IPS-NIHi11 (cell line): ENCODE data around the gene RANGRF.
A peak's percentile ranks its signal among the peaks of the same experiment; 100 is the strongest.
"Not testable (repeated sequence)": the region's sequence is repeated elsewhere in the genome, so short reads cannot be mapped to it uniquely, and the experiment has no call there.

Source experiments
- DNase-seq: peaks from one replicate; pipeline ENCODE4 v3.0.0; 2012; ENCODE audit warnings: mixed read lengths, low spot score

The RANGRF gene, protein sequence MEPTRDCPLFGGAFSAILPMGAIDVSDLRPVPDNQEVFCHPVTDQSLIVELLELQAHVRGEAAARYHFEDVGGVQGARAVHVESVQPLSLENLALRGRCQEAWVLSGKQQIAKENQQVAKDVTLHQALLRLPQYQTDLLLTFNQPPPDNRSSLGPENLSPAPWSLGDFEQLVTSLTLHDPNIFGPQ

GRCh38 chr17:8288336-8289102 is at the start of gene RANGRF:
Gene RANGRF (plus strand): TSS chr17:8288670. CDS start chr17:8288789, 119 bp downstream.
- DNase-seq, result peak; percentile 97

DNA sequence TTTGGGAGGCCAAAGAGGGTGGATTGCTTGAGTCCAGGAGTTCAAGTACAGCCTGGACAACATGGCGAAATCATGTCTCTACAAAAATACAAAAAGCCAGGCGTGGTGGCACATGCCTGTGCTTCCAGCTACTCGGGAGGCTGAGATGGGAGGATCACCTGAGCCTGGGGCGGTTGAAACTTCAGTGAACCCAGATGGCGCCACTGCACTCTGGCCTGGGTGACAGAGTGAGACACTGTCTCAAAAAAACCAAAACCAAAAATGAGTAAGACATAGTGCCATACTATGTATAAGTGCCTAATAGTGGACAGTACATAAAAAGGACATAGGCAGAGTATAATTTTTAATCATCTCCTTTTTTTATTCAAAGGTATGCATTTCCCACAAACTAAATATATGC is 44.6 kb upstream of the RANGRF start:
- DNase-seq, result no peak

GRCh38 chr17:8244768-8245167 is 43.7 kb upstream of the RANGRF start:
- DNase-seq, result no peak

- DNase-seq, result peak; percentile 97
Observed at GRCh38 chr17:8248751-8249607, 39.5 kb upstream of the RANGRF start, which contains the start of gene PFAS. Gene PFAS (plus strand): TSS chr17:8249289. CDS start chr17:8253938, 4,649 bp downstream.

GRCh38 chr17:8249621-8250500 is 38.6 kb upstream of the RANGRF start:
- no peak for DNase-seq

DNA sequence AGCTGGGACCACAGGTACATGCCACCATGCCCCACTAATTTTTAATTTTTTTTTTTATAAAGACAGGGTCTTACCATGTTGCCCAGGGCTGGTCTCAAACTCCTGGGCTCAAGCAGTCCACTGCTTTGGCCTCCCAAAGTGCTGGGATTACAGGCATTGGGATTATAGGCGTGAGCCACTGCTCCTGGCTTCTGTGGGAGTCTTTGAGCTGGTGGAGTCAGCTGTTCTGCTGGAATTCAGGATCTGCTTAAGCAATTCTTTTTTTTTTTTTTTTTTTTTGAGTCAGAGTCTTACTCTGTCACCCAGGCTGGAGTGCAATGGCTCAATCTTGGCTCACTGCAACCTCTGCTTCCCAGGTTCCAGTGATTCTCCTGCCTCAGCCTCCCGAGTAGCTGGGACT is 37.1 kb upstream of the RANGRF start:
- DNase-seq, result not testable (repeated sequence)

DNA sequence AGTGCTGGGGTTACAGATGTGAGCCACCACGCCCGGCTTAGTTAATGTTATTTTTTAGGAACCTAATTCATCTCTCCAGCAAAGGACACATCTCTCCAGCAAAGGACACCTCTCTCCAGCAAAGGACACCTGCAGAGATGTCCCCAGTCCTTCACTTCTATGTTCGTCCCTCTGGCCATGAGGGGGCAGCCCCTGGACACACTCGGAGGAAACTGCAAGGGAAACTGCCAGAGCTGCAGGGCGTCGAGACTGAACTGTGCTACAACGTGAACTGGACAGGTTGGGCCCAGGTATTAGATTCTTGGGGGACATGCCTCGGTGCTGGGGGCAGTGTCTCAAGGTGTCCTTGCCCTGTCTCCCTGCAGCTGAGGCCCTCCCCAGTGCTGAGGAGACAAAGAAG is 34.7 kb upstream of the RANGRF start:
- no peak for DNase-seq

- no peak for DNase-seq
Observed at GRCh38 chr17:8254881-8255280, 33.6 kb upstream of the RANGRF start.

DNA sequence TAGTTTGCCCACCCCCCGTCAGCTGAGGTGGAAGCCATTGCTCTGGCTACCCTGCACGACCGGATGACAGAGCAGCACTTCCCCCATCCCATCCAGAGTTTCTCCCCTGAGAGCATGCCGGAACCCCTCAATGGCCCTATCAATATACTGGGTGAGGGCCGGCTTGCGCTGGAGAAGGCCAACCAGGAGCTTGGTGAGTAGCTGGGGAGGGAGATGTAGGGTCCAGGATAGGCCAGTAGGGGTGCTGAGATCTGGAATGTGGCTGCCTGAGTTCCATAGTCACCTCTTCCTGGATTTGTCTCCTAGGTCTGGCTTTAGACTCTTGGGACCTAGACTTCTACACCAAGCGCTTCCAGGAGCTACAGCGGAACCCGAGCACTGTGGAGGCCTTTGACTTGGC is 33.0 kb upstream of the RANGRF start:
- no peak for DNase-seq

DNA sequence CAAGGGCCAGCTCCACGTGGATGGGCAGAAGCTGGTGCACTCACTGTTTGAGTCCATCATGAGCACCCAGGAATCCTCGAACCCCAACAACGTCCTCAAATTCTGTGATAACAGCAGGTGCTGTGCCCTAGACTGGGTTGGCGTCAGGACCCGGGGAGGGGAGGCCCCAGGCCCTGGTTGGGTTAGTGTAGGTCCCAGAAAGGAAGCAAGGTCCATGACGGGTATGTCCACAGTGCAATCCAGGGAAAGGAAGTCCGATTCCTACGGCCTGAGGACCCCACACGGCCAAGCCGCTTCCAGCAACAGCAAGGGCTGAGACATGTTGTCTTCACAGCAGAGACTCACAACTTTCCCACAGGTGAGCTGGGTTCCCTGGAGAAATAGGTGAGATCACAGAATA is 32.2 kb upstream of the RANGRF start:
- no peak for DNase-seq

DNA sequence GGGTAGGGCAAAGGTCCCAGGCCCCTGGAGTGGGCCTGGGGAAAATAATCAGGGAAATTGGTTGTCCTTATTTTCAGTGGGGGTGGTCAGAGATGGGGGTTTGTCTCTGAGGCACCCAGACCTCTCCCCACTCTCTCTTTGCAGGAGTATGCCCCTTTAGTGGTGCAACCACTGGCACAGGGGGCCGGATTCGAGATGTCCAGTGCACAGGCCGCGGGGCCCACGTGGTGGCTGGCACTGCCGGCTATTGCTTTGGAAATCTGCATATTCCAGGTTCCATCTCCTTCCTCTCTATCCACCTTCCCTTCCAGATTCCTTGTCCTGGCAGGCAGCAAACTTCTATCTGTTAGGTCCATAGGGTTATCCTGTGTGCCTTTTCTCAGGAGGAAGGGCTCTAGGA is 31.8 kb upstream of the RANGRF start:
- no peak for DNase-seq

GRCh38 chr17:8257801-8258200 is 30.7 kb upstream of the RANGRF start:
- DNase-seq, result no peak

- no peak for DNase-seq
Observed at GRCh38 chr17:8264320-8264719, 24.1 kb upstream of the RANGRF start.

DNA sequence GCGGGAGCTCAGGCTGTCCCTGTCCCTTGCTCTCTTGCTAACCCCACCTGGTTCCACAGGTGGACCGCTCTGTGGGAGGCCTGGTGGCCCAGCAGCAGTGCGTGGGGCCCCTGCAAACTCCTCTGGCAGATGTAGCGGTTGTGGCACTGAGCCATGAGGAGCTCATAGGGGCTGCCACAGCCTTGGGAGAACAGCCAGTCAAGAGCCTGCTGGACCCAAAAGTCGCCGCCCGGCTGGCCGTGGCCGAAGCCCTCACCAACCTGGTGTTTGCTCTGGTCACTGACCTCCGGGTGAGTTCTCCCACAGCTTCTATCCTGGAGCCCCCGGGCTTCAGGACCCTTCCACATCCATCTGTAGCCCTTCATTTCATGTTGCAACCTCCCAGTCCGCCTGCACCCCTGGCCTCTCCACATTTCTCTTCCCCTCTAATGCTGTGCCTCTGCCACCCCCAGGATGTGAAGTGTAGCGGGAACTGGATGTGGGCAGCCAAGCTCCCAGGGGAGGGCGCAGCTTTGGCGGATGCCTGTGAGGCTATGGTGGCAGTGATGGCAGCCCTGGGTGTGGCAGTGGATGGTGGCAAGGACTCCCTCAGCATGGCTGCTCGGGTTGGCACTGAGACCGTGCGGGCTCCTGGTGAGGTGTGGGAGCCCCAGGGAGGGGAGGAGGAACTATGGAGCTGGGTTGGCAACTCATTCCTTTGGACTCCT is 23.5 kb upstream of the RANGRF start:
- DNase-seq, result no peak

GRCh38 chr17:8266648-8267479 is 21.6 kb upstream of the RANGRF start:
- no peak for DNase-seq

DNA sequence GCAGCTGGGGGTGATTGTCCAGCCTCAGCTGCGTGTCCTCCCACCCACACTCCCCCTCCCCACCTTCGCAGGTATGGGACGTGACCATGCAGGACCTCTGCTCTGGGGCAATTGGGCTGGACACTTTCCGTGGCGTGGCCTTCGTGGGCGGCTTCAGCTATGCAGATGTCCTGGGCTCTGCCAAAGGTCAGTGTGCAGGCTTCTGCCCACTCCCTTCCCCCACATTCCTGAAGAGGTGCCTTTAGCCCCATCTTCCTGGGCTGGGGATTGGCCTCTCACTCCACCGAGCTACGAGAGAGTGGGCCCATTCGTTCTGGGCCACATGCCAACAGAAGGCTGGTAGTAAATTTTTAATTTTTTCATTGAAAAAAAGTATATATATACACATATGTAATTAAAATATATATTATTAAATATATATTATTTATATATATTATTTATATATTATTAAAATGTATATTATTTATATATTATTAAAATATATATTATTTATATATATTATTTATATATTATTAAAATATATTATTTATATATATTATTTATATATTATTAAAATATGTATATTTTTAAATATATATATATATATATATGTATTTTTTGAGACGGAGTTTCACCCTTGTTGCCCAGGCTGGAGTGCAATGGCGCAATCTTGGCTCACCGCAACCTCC is 20.9 kb upstream of the RANGRF start:
- DNase-seq, result no peak

DNA sequence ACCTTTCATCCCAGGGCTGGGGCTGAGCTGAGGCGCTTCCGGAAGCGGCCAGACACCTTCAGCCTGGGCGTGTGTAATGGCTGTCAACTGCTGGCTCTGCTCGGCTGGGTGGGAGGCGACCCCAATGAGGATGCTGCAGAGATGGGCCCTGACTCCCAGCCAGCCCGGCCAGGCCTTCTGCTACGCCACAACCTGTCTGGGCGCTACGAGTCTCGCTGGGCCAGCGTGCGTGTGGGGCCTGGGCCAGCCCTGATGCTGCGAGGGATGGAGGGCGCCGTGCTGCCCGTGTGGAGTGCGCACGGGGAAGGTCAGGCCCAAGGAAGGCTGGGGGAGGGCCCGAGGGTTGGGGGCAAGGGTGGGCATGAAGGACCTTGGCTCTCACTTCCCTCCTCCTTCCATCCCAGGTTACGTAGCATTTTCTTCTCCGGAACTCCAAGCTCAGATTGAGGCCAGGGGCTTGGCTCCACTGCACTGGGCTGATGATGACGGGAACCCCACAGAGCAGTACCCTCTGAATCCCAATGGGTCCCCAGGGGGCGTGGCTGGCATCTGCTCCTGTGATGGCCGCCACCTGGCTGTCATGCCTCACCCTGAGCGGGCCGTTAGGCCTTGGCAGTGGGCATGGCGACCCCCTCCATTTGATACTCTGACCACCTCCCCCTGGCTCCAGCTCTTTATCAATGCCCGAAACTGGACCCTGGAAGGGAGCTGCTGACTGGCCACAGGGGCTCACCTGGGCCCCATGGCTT is 19.7 kb upstream of the RANGRF start:
- no peak for DNase-seq

GRCh38 chr17:8272421-8272820 is 16.0 kb upstream of the RANGRF start:
- DNase-seq, result no peak

DNA sequence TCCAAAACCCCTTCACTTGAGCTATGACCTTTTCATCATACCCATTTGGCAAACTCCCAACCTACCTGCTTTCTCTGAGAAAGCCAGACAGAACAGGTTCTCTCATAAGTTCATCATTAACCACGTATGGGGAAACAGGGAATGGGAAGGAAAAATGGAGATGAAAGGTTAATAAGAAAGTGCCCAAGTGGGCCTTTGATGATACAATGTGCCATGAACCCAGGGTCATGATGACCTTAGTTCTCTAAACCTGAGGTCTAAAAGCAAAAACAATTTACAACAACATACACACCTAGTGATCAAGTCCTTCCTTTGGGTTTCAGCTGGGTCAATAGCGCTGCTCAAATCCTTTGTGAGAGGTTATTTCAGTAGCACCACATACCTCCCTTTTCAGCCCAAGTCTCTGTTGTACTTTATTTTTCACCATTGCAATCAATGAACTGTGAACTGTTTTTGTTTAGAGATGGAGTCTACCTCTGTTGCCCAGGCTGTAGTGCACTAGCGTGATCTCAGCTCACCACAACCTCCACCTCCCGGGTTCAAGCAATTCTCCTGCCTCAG is 14.5 kb upstream of the RANGRF start:
- no peak for DNase-seq
